Osteocyte (in vitro differentiated cells): ENCODE measurements around the gene LCE3A. TPM values are rescaled to one million over a fixed set of nuclear protein-coding genes. Genes with fewer than 3 reads are reported as not detected.
A peak's percentile ranks its signal among the peaks of the same experiment; 100 is the strongest.

Source experiments
- DNase-seq: peaks from one replicate; pipeline ENCODE4 v3.0.0; 2021; ENCODE audit warnings: mixed read lengths; ENCODE audit not compliant: unreplicated experiment; ENCODE audit errors: extremely low spot score
- H3K27ac Mint-ChIP-seq: one replicate; pipeline ENCODE4 v1.8.0; 2021; ENCODE audit warnings: mild to moderate bottlenecking, mixed read lengths; ENCODE audit not compliant: unreplicated experiment
- H3K27me3 Mint-ChIP-seq: one replicate; pipeline ENCODE4 v1.8.0; 2021; ENCODE audit warnings: mixed read lengths; ENCODE audit not compliant: unreplicated experiment
- H3K36me3 Mint-ChIP-seq: one replicate; pipeline ENCODE4 v1.8.0; 2021; ENCODE audit warnings: mixed read lengths; ENCODE audit not compliant: unreplicated experiment
- H3K4me1 Mint-ChIP-seq: one replicate; pipeline ENCODE4 v1.8.0; 2021; ENCODE audit warnings: mixed read lengths; ENCODE audit not compliant: unreplicated experiment
- H3K4me3 Mint-ChIP-seq: one replicate; pipeline ENCODE4 v1.8.0; 2021; ENCODE audit warnings: mild to moderate bottlenecking, moderate library complexity, mixed read lengths; ENCODE audit not compliant: unreplicated experiment
- H3K9me3 Mint-ChIP-seq: one replicate; pipeline ENCODE4 v1.8.0; 2021; ENCODE audit warnings: mixed read lengths; ENCODE audit not compliant: unreplicated experiment
- CTCF ChIP-seq: fragments of 200-600 bp; sonication (generic); IDR thresholded peaks from 2 replicates; pipeline ENCODE4 v1.5.0; 2021; ENCODE audit warnings: antibody characterized with exemption, mild to moderate bottlenecking, moderate library complexity
- total RNA-seq: library from RNA; stranded (reverse); gene quantifications from 2 replicates; pipeline ENCODE4 v1.2.1, GENCODE V29; 2021

Gene LCE3A
- total RNA-seq, 1 donor from 2014 or later: not detected

DNA sequence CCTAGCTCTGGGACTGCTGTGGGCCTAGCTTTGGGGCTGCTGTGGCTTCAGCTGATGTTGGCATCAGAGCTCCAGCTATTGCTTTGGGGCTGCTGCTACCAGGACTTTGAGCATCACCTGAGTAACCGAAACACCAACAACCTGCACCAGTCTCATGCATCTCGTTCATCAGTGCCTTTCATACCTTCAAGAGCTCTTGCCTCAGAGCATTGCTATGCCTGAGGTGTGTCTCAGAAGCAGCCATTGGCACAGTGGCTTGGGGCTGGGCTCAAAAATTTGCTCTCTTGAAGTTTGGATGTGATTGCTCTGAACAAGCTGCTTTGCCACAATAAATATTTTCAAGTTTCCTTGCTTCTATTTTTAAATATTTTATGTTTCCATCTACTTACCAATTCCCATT lies 33.6 kb upstream of the LCE3A start:
- Mint-ChIP-seq H3K27me3 (no peaks in the 10 kb centered on the region), H3K27ac (no peak overlapping the region), H3K9me3 (no peaks in the 10 kb centered on the region), H3K4me1 (no peaks in the 10 kb centered on the region), H3K4me3 (no peak overlapping the region), H3K36me3 (no peaks in the 10 kb centered on the region)
- no peak for TF ChIP-seq CTCF
- no peak for DNase-seq

- Mint-ChIP-seq H3K9me3 (no peaks in the 10 kb centered on the region), H3K4me1 (no peaks in the 10 kb centered on the region), H3K27me3 (no peaks in the 10 kb centered on the region), H3K4me3 (no peak overlapping the region), H3K27ac (no peak overlapping the region), H3K36me3 (no peaks in the 10 kb centered on the region)
- no peak for DNase-seq
- peak; percentile 39 for TF ChIP-seq CTCF
Observed at GRCh38 chr1:152654110-152654509, 31.2 kb upstream of the LCE3A start.

DNA sequence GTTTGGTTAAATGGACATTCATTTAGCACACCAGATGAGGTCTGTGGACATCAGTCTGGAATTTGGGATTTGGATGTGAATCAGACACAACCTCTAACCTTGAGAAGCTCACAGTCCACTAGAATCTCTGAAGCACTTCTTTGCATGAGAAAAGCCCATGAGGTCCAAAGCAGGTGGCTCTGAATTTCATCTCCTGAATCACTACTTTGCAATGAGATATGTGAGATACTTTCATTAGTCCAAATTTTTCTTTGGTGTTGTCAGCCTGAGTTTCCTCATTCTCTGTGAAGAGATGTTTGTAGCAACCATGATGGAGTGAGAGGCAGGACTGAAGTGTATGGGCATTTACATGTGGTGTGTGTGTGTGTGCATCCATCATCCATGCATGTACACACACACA lies 23.8 kb upstream of the LCE3A start:
- Mint-ChIP-seq H3K9me3 (peaks cover 2% of the 10 kb centered on the region), H3K36me3 (no peaks in the 10 kb centered on the region), H3K4me3 (no peak overlapping the region), H3K4me1 (no peaks in the 10 kb centered on the region), H3K27ac (no peak overlapping the region), H3K27me3 (no peaks in the 10 kb centered on the region)
- DNase-seq: no peak
- no peak for TF ChIP-seq CTCF

DNA sequence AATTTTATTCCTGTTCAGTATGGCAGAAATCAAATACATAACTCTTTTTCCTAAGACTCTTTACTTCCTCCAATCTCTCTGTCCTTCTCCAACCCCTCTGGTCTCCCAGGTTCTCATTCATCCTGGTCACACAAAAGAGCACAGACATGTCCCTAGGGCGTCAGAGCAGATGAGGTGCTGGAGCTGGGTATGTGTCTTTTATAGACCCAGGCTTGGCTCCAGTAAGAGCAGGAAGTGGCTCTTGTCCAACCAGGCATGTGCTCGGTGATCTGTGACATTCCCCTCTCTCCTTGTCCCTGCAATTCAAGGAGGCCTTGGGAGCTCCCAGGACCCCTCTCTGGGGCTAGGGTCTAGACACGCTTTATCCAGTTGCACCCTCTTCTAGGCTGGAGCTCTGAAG lies 22.2 kb upstream of the LCE3A start:
- Mint-ChIP-seq H3K4me1 (no peaks in the 10 kb centered on the region), H3K9me3 (peaks cover 7% of the 10 kb centered on the region), H3K27ac (no peak overlapping the region), H3K4me3 (no peak overlapping the region), H3K36me3 (no peaks in the 10 kb centered on the region), H3K27me3 (no peaks in the 10 kb centered on the region)
- TF ChIP-seq CTCF: no peak
- DNase-seq: no peak

- no peaks in the 10 kb centered on the region for H3K4me1 Mint-ChIP-seq
- H3K27ac Mint-ChIP-seq: no peak overlapping the region
- H3K4me3 Mint-ChIP-seq: no peak overlapping the region
- no peak for TF ChIP-seq CTCF
- no peak for DNase-seq
- peaks cover 7% of the 10 kb centered on the region for H3K9me3 Mint-ChIP-seq
- H3K36me3 Mint-ChIP-seq: no peaks in the 10 kb centered on the region
- no peaks in the 10 kb centered on the region for H3K27me3 Mint-ChIP-seq
Observed at GRCh38 chr1:152643945-152644344, 21.0 kb upstream of the LCE3A start.
